OCI-LY3 (cell line): ENCODE data around the gene CEP350.

ENCODE experiments used
- H2AFZ ChIP-seq: fragments of 200-600, 300-600 bp; shearing (Covaris generic); 2 replicates; pipeline ENCODE4 v1.6.0; 2014; ENCODE audit warnings: antibody characterized with exemption, low read depth, low read length
- H3K27ac ChIP-seq: fragments of 200-600, 300-600 bp; sonication (generic); 2 replicates; pipeline ENCODE4 v1.5.1; 2014; ENCODE audit warnings: mild to moderate bottlenecking, low read length, moderate library complexity, mixed read lengths
- H3K27me3 ChIP-seq: fragments of 200-600, 300-600 bp; sonication (generic); 2 replicates; pipeline ENCODE4 v1.6.1; 2014; ENCODE audit warnings: low read depth, low read length, mixed read lengths
- H3K36me3 ChIP-seq: fragments of 200-600, 300-600 bp; sonication (generic); replicated peaks from 2 replicates; pipeline ENCODE3; 2014; ENCODE audit warnings: low read depth, low read length, mixed read lengths
- H3K4me1 ChIP-seq: fragments of 300-600, 200-600 bp; sonication (generic); 2 replicates; pipeline ENCODE4 v1.6.1; 2014; ENCODE audit warnings: low read length, mixed read lengths
- H3K4me2 ChIP-seq: fragments of 200-600, 300-600 bp; sonication (generic); 2 replicates; pipeline ENCODE4 v1.6.1; 2014; ENCODE audit warnings: low read length, mixed read lengths
- H3K4me3 ChIP-seq: fragments of 300-600, 200-600 bp; sonication (generic); 2 replicates; pipeline ENCODE4 v1.5.1; 2014; ENCODE audit warnings: antibody characterized with exemption, mild to moderate bottlenecking, low read length, moderate library complexity
- H3K79me2 ChIP-seq: fragments of 300-600, 200-600 bp; shearing (Covaris generic); 2 replicates; pipeline ENCODE4 v1.6.1; 2014; ENCODE audit warnings: mild to moderate bottlenecking, low read length, mixed read lengths
- H3K9ac ChIP-seq: fragments of 300-600, 200-600 bp; shearing (Covaris generic); 2 replicates; pipeline ENCODE4 v1.6.0; 2014; ENCODE audit warnings: mild to moderate bottlenecking, low read length, moderate library complexity
- H3K9me3 ChIP-seq: fragments of 200-600, 300-600 bp; shearing (Covaris generic); 2 replicates; pipeline ENCODE4 v1.6.1; 2014; ENCODE audit warnings: low read length, mixed read lengths; ENCODE audit not compliant: insufficient read depth
- H4K20me1 ChIP-seq: fragments of 200-600, 300-600 bp; sonication (generic); 2 replicates; pipeline ENCODE4 v1.6.1; 2016; ENCODE audit warnings: low read length, mixed read lengths; ENCODE audit not compliant: insufficient read depth
- EZH2phosphoT487 ChIP-seq: fragments of 200-600 bp; shearing (Covaris generic); IDR thresholded peaks from 2 replicates; pipeline ENCODE4 v1.6.1; 2018; ENCODE audit warnings: antibody characterized with exemption, mixed run types, low read depth
- TF ChIP-seq, protein P1 (sequence below): fragments of 200-600, 300-600 bp; sonication (generic); IDR thresholded peaks from 2 replicates; pipeline ENCODE4 v1.5.1; 2014; ENCODE audit warnings: antibody characterized with exemption, low read length, low read depth

Gene CEP350

GRCh38 chr1:180157108-180157507 lies 202.5 kb downstream of the CEP350 start:
- no peaks in the 10 kb centered on the region for H4K20me1 ChIP-seq
- no peak overlapping the region for H3K4me2 ChIP-seq
- H3K79me2 ChIP-seq: no peaks in the 10 kb centered on the region
- peaks cover 16% of the 10 kb centered on the region for H3K4me1 ChIP-seq
- no peak overlapping the region for H2AFZ ChIP-seq
- H3K27me3 ChIP-seq: no peaks in the 10 kb centered on the region
- H3K9ac ChIP-seq: no peak overlapping the region
- TF ChIP-seq, protein P1, sequence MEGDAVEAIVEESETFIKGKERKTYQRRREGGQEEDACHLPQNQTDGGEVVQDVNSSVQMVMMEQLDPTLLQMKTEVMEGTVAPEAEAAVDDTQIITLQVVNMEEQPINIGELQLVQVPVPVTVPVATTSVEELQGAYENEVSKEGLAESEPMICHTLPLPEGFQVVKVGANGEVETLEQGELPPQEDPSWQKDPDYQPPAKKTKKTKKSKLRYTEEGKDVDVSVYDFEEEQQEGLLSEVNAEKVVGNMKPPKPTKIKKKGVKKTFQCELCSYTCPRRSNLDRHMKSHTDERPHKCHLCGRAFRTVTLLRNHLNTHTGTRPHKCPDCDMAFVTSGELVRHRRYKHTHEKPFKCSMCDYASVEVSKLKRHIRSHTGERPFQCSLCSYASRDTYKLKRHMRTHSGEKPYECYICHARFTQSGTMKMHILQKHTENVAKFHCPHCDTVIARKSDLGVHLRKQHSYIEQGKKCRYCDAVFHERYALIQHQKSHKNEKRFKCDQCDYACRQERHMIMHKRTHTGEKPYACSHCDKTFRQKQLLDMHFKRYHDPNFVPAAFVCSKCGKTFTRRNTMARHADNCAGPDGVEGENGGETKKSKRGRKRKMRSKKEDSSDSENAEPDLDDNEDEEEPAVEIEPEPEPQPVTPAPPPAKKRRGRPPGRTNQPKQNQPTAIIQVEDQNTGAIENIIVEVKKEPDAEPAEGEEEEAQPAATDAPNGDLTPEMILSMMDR: no peak
- TF ChIP-seq EZH2phosphoT487: no peak
- H3K27ac ChIP-seq: no peak overlapping the region
- H3K9me3 ChIP-seq: no peaks in the 10 kb centered on the region
- H3K36me3 ChIP-seq: no peaks in the 10 kb centered on the region
- no peak overlapping the region for H3K4me3 ChIP-seq

DNA sequence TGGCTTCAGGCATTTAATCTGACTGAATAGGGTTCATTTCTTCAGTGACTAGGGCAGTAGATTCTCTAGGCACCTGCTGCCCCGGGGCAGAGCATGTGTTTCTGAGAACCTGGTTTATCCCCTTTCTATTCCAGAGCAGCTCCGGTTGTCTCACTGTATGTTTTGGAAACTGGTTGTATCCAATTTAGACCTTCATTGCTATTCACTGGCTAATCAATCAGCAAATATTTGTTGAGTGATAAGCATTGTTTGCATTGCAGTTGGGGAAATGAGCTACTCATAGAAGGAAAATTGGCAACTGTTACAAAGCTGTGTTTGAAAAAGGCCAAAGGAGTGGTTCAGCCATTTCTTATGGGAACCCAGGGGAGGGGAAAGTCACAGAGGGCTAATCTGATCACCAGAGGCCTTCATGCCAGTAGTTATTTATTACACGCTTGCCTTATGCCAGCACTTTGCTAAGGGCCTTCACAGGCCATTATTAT lies 203.0 kb downstream of the CEP350 start:
- H3K4me1 ChIP-seq: peaks cover 16% of the 10 kb centered on the region
- H4K20me1 ChIP-seq: no peaks in the 10 kb centered on the region
- H3K36me3 ChIP-seq: no peaks in the 10 kb centered on the region
- no peak for TF ChIP-seq EZH2phosphoT487
- TF ChIP-seq, protein P1: no peak
- H3K9ac ChIP-seq: no peak overlapping the region
- no peaks in the 10 kb centered on the region for H3K27me3 ChIP-seq
- no peak overlapping the region for H3K27ac ChIP-seq
- H3K4me2 ChIP-seq: no peak overlapping the region
- no peak overlapping the region for H3K4me3 ChIP-seq
- H3K9me3 ChIP-seq: no peaks in the 10 kb centered on the region
- H2AFZ ChIP-seq: no peak overlapping the region
- no peaks in the 10 kb centered on the region for H3K79me2 ChIP-seq

DNA sequence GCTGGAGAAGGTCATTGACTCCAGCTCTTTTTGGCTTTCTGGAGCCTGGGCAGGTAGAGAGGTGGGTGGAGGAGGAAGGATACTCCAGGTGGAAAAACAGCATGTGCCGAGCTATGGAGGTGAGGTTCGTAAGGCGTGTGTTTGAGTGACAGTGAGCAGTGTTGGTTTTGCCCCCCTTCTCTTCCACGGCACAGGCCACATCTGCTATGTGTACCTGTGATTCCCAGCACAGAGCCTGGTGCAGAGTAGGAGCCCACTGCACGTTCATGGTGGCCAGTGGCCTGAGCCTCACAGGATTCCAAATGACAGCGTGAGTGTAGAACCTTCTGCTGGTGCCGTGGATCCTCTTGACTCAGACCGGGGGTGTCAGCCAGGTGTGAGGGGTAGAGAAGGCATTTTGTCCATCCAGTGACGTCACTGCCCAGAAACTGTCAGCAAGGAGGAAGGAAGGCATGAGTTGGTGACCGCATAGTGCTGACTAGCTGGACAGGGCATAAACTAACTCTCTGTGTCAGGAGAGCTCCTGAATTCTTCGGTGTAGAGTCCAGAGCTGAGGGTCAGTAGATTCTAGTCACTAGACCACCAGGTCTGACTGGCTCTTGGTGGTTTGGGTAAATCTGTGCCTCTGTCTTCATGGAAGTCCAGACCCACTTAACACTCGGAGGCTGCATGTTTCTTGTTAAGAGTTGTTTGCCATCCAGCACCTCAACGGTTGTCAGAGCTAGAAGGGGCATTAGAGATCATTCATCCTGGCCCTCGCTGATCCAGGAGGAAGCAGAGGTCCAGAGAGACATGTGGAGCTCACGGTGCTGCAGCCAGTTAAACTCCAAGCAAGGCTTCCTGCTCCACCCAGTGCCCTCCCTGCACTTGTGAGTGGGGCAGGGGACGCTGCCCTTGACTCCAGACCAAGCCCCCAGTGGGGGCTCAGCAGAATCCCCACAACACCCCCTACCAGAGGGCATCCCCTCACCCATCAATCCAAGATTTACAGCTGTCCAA lies 203.8 kb downstream of the CEP350 start:
- Histone ChIP-seq H3K4me1 (peaks cover 15% of the 10 kb centered on the region), H3K36me3 (no peaks in the 10 kb centered on the region), H3K27me3 (no peaks in the 10 kb centered on the region), H3K9ac (no peak overlapping the region), H3K4me3 (no peak overlapping the region), H3K79me2 (no peaks in the 10 kb centered on the region), H2AFZ (no peak overlapping the region), H3K4me2 (no peak overlapping the region), H4K20me1 (no peaks in the 10 kb centered on the region), H3K27ac (no peak overlapping the region), H3K9me3 (no peaks in the 10 kb centered on the region)
- no peak for TF ChIP-seq EZH2phosphoT487
- TF ChIP-seq, protein P1: no peak

DNA sequence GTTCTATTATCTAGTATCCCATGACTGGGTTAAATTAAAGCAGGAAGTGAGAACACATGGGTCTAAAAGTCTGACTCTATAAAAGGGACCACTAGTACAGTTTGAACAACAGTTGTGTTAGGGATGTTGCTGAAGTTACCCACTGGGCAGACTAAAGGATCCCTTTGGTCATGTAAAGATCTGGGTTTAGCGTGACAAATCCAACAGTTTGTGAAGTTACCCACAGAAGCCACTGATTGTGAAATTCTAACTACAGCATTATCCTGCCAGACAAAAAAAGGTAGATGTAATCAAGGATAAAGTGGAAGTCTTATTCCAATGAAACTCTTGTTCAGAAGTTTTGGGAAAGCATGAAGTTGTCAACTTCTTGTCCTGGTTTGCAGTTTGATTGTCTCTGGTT lies 205.7 kb downstream of the CEP350 start:
- no peak overlapping the region for H3K9ac ChIP-seq
- no peaks in the 10 kb centered on the region for H3K27me3 ChIP-seq
- no peak overlapping the region for H3K4me2 ChIP-seq
- H2AFZ ChIP-seq: no peak overlapping the region
- no peaks in the 10 kb centered on the region for H3K9me3 ChIP-seq
- H3K27ac ChIP-seq: no peak overlapping the region
- H4K20me1 ChIP-seq: no peaks in the 10 kb centered on the region
- H3K79me2 ChIP-seq: no peaks in the 10 kb centered on the region
- TF ChIP-seq EZH2phosphoT487: no peak
- TF ChIP-seq, protein P1: no peak
- H3K36me3 ChIP-seq: no peaks in the 10 kb centered on the region
- H3K4me3 ChIP-seq: no peak overlapping the region
- peaks cover 10% of the 10 kb centered on the region; the same call in 1 of the 2 replicates for H3K4me1 ChIP-seq
